Right lobe of liver (tissue), 6 donors: ENCODE measurements around the gene CYP39A1. TPM values are rescaled to one million over a fixed set of nuclear protein-coding genes. Genes with fewer than 3 reads are reported as not detected.

Experiments
- ATAC-seq, 4 donors: fragments of 200-7000 bp; cut with Tn5 transposase; one replicate each; pipeline ENCODE4 v1.9.1; 2020; ENCODE audit warnings: mild to moderate bottlenecking in 4 of 4, moderate library complexity in 4 of 4
- DNase-seq, 3 donors: peaks; one replicate each; pipeline ENCODE4 v3.0.0-alpha.2; 2020
- H3K27ac ChIP-seq, 3 donors: fragments of 200-600 bp; one replicate each; pipeline ENCODE4 v1.8.0; 2022
- H3K27me3 ChIP-seq, 2 donors: fragments of 200-600 bp; one replicate each; pipeline ENCODE4 v1.8.0; 2022
- H3K36me3 ChIP-seq, 4 donors: fragments of 200-600 bp; sonication (generic) in 1 of 4; one replicate each; pipeline versions ENCODE4 v1.5.1 to v1.8.0; 2017 to 2022; ENCODE audit warnings: control low read depth in 1 of 4
- H3K4me1 ChIP-seq, 4 donors: fragments of 200-600 bp; sonication (generic) in 1 of 4; one replicate each; pipeline versions ENCODE4 v1.5.1 to v1.8.0; 2017 to 2022; ENCODE audit warnings: control low read depth in 1 of 4
- H3K4me3 ChIP-seq, 3 donors: fragments of 200-600 bp; one replicate each; pipeline ENCODE4 v1.8.0; 2022
- H3K9me3 ChIP-seq, 4 donors: fragments of 200-600 bp; sonication (generic) in 1 of 4; one replicate each; pipeline versions ENCODE4 v1.5.1 to v1.8.0; 2017 to 2022; ENCODE audit warnings: control low read depth in 1 of 4
- POLR2A ChIP-seq: fragments of 450-650 bp; IDR thresholded peaks from one replicate; pipeline ENCODE4 v1.6.1; 2017; ENCODE audit warnings: antibody characterized with exemption, mild to moderate bottlenecking
- WGBS: methylation state at CpG from one replicate; pipeline ENCODE4 v1.1.6; 2018; ENCODE audit warnings: low coverage, low lambda C conversion rate; ENCODE audit not compliant: insufficient coverage; ENCODE audit errors: missing lambda C conversion rate; 5-methylcytosine and 5-hydroxymethylcytosine counted together
- intact Hi-C, 2 donors: fragments of 100-400 bp; cut with DNase I; formaldehyde crosslinking; loops; one replicate each; pipeline versions ENCODE4 v1.11.2 to v1.14.1; 2022
- total RNA-seq, 6 experiments: library from RNA; depleted of rRNA in 2 of 6; stranded (reverse); fragments of >200 nt in 2 of 6; fragmentation: NEBNext Ultra II Directional in 3 of 6; extraction: Animal tissue kit (Norgen Biotek cat#: 25700) in 3 of 6; gene quantifications; one replicate each; pipeline versions ENCODE4 v1.1.0 to v1.2.4, GENCODE V29; 2016 to 2023
- TF ChIP-seq, protein P1 (sequence below), 4 donors: fragments of 200-600 bp in 3 of 4; fragments of 450-650 bp in 1 of 4; IDR thresholded peaks; one replicate each; pipeline versions ENCODE4 v1.5.1 to v1.8.0; 2016 to 2022; ENCODE audit warnings: antibody characterized with exemption in 4 of 4, mild to moderate bottlenecking in 2 of 4
- donor health status: DM: no; HTN: yes; CAD: no.
- donor health status: DM: no; HTN: no; CAD: no.
- donor health status: DM: no; HTN: no; CAD: no.
- donor health status: DM: no; HTN: yes; CAD: no.
- donor health status: DM: no; HTN: yes; CAD: no.

The CYP39A1 gene
- total RNA-seq, 6 experiments from 2014 or later, result 21.2 to 59.7 (median 37.2) TPM

DNA sequence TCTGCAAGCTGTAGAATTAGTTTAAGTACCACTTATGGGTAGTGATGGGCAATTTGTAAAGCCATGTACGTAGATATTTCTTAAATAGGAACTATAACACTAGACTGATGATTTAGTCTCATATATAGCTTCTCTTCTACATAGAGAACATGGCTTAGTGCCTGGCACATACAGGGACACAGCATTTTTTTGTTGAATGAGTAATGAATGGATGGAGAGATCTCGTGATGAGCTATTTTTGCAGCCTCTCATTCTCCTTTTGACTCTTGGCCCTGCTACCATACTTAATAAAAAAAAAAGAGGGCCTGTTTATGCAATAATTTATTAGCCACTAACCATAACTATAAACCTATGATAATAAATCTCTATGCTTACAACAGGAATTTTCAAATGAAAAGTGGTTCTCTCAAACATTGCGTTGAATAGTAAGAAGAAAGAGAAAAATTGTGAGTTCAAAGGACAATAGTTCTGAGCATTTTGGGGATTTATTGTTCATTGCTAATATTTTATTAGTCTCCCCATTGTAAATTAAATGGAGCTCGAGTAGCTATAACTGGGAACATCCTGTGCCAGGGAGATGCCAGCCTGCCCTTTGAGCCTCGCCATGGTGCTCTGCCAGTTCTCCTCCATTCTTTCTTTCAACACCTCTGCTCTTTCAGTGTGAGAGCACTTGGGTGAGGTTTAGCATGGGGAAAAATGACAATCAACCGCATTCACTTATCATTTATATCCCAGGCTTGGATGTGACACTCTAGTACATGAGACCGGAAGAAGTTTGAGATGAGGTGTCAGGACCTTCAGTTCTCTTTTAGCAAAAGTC is 146.7 kb downstream of the CYP39A1 start:
- Histone ChIP-seq H3K9me3 (no peaks in the 10 kb centered on the region), H3K4me3 (no peak overlapping the region), H3K27ac (no peak overlapping the region), H3K27me3 (no peaks in the 10 kb centered on the region), H3K36me3 (no peaks in the 10 kb centered on the region), H3K4me1 (peaks cover 0 to 44% (median 15%) of the 10 kb centered on the region in 4 donors)
- DNase-seq (no peak), ATAC-seq (no peak)
- intact Hi-C loops, result no loop called here
- TF ChIP-seq, protein P1, sequence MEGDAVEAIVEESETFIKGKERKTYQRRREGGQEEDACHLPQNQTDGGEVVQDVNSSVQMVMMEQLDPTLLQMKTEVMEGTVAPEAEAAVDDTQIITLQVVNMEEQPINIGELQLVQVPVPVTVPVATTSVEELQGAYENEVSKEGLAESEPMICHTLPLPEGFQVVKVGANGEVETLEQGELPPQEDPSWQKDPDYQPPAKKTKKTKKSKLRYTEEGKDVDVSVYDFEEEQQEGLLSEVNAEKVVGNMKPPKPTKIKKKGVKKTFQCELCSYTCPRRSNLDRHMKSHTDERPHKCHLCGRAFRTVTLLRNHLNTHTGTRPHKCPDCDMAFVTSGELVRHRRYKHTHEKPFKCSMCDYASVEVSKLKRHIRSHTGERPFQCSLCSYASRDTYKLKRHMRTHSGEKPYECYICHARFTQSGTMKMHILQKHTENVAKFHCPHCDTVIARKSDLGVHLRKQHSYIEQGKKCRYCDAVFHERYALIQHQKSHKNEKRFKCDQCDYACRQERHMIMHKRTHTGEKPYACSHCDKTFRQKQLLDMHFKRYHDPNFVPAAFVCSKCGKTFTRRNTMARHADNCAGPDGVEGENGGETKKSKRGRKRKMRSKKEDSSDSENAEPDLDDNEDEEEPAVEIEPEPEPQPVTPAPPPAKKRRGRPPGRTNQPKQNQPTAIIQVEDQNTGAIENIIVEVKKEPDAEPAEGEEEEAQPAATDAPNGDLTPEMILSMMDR (IDR thresholded peaks at IDR 0.05), result no peak
- TF ChIP-seq POLR2A, result no peak
- 64% methylated on average over 7 of the region's 7 CpGs for WGBS

DNA sequence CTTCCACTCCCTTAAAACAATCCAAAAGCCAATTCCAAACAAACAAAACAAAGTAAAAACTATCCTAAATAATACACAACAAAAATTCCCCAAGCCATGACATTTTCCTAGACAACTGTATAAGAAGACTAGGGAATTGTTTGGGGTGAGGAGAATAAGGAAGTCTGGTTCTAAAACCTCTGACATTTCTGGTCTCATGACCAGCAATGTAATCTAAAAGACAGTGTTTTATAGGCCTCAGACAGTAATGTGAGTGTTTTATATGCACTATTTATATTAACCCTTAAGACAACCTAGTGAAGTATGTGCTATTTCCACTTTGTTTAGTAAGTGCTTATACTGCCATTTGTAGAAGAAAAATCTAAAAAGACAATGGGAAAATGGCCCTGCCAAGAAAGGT is 148.4 kb downstream of the CYP39A1 start:
- no peak overlapping the region for H3K27ac ChIP-seq
- ATAC-seq (no peak), DNase-seq (no peak)
- H3K27me3 ChIP-seq, result no peaks in the 10 kb centered on the region
- H3K36me3 ChIP-seq, result no peaks in the 10 kb centered on the region
- TF ChIP-seq, protein P1 (IDR thresholded peaks at IDR 0.05), result no peak
- TF ChIP-seq POLR2A, result no peak
- H3K4me1 ChIP-seq, result peaks cover 0 to 28% (median 8%) of the 10 kb centered on the region in 4 donors
- H3K9me3 ChIP-seq, result no peaks in the 10 kb centered on the region
- H3K4me3 ChIP-seq, result no peak overlapping the region
- intact Hi-C loops, result no loop called here

DNA sequence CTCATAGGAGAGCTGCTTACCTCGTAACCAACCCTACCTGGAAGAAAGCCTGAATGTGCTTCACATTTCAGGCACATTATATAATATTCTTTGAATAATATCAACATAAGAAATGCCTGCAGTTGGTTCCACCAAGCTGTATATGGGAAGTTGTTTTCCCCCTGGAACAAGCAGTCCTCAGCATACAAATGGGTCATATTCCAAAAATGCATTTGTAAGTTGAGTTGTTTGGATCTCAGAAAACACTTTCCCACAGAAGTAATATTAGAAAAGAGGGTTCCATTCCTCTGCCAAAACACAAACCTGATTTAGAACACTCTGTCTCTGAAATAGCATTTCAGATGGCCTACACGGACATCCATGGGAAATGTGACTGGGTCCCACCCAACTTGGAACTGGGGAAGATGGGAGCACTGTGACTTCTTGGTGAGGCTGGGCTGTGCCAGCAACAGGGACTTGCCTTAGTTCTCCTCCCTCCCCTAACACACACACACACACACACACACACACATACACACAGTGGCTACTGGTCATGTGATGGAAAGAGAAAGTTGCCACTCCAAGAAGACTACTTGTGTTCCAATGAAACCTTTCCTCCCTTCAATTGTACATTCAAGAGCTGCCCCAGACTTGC is 150.0 kb downstream of the CYP39A1 start:
- ATAC-seq (no peak), DNase-seq (no peak)
- H3K27ac ChIP-seq, result no peak overlapping the region

DNA sequence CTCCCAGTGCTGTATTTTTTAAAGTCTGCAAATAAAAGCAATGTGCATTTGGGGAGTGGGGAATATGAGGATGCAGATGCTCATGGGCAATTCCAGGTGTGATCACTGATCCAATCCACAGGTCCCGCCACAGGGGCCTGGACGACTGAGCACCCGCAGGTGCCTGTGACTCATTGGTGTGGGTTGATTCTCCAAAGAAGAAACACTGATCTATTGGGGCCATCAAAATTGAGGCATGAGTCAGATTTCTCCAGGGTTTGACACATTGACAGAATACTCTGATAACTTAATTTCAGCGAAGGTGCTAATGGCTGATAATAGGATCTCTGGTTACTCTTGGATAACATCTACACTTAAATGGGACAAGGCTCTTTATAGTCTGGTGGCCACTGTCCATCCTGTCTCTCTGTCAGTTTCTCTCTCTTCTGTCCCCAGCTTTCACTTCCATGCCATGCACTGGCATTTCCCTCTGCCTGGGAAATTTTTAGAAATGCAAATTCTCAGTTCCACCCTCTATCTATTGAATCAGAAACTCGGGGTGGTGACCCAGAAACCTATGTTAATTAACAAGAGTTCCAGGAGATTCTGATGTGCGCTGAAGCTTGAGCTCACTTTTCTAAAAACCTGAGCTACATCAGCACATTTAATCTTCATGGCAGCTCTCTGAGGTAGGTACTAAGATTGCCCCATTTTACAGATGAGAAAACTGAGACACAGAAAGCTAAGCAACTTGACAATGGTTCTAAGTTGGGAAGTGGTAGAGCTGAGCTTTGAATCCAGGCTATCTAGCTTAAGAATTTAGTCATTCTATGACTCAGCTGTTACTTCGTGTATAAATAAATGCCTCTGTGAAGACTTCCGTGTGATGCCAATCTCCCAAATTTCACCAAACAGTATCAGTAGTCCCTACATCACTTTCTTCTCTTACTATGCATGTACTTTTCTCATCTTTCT is 151.2 kb downstream of the CYP39A1 start:
- WGBS, result 77% methylated on average over 5 of the region's 8 CpGs
- intact Hi-C loops, result no loop called here
- no peaks in the 10 kb centered on the region for H3K4me1 ChIP-seq
- ATAC-seq, result no peak
- H3K9me3 ChIP-seq, result no peaks in the 10 kb centered on the region
- no peaks in the 10 kb centered on the region for H3K27me3 ChIP-seq
- no peak overlapping the region for H3K27ac ChIP-seq
- no peak for TF ChIP-seq POLR2A
- TF ChIP-seq, protein P1 (IDR thresholded peaks at IDR 0.05), result no peak
- no peak for DNase-seq
- H3K36me3 ChIP-seq, result no peaks in the 10 kb centered on the region
- H3K4me3 ChIP-seq, result no peak overlapping the region

More for the DNA sequence above, 150.0 kb downstream of the CYP39A1 start:
- no peaks in the 10 kb centered on the region for H3K9me3 ChIP-seq
- H3K27me3 ChIP-seq, result no peaks in the 10 kb centered on the region
- WGBS, result 88% methylated on average over 1 of the region's 2 CpGs
- no peak overlapping the region for H3K4me3 ChIP-seq
- H3K4me1 ChIP-seq, result peaks cover 0 to 11% (median 2%) of the 10 kb centered on the region in 4 donors
- intact Hi-C loops, result no loop called here
- no peaks in the 10 kb centered on the region for H3K36me3 ChIP-seq
- no peak for TF ChIP-seq POLR2A
- TF ChIP-seq, protein P1 (IDR thresholded peaks at IDR 0.05), result no peak
